GM12875 (cell line): ENCODE results near the gene SPPL2C.

Experiments
- H3K4me3 ChIP-seq: one replicate; pipeline ENCODE4 v1.5.1; 2011; ENCODE audit warnings: low read depth, low read length, control low read depth
- TF ChIP-seq, protein P1 (sequence below): IDR thresholded peaks from 2 replicates; pipeline ENCODE4 v1.5.1; 2011; ENCODE audit warnings: low read depth, mild to moderate bottlenecking, control low read depth, inconsistent platforms, low read length, moderate library complexity, borderline replicate concordance; ENCODE audit not compliant: insufficient read depth

SPPL2C gene

DNA sequence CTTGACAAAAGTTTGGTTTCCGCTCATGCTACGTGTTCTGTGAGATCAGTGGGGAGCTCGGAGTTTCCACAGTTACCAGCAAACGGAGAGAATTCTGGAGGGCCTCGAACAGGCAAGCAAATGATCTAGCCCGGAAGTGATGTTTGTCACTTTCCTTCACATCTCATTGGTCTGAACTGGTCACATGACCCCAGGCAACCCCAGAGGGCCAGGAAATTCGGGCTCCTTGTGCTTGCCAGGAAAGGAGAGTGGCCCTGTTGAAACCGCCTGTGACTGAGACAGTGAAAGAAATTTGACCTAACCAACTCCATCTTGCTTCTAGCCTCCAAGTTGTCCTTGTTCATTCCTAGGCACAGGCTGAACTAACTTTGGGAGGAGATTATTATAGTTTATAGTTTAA, 23.0 kb downstream of the SPPL2C start:
- TF ChIP-seq, protein P1, sequence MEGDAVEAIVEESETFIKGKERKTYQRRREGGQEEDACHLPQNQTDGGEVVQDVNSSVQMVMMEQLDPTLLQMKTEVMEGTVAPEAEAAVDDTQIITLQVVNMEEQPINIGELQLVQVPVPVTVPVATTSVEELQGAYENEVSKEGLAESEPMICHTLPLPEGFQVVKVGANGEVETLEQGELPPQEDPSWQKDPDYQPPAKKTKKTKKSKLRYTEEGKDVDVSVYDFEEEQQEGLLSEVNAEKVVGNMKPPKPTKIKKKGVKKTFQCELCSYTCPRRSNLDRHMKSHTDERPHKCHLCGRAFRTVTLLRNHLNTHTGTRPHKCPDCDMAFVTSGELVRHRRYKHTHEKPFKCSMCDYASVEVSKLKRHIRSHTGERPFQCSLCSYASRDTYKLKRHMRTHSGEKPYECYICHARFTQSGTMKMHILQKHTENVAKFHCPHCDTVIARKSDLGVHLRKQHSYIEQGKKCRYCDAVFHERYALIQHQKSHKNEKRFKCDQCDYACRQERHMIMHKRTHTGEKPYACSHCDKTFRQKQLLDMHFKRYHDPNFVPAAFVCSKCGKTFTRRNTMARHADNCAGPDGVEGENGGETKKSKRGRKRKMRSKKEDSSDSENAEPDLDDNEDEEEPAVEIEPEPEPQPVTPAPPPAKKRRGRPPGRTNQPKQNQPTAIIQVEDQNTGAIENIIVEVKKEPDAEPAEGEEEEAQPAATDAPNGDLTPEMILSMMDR: no peak
- no peak overlapping the region for H3K4me3 ChIP-seq

DNA sequence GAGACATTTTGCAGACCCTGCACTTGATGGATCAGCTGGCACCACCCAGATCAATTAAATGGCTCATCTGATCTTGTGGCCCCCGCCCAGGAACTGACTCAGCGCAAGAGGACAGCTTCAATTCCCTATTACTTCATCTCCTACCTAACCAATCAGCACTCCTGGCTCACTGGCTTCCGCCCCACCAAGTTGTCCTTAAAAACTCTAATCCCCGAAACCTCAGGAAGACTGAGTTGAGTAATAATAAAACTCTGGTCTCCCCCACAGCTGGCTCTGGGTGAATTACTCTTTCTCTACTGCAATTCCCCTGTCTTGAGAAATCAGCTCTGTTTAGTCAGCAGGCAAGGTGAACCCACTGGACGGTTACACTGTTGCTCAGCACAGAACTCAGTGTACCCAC, 23.6 kb downstream of the SPPL2C start:
- no peak overlapping the region for H3K4me3 ChIP-seq
- TF ChIP-seq, protein P1: no peak

DNA sequence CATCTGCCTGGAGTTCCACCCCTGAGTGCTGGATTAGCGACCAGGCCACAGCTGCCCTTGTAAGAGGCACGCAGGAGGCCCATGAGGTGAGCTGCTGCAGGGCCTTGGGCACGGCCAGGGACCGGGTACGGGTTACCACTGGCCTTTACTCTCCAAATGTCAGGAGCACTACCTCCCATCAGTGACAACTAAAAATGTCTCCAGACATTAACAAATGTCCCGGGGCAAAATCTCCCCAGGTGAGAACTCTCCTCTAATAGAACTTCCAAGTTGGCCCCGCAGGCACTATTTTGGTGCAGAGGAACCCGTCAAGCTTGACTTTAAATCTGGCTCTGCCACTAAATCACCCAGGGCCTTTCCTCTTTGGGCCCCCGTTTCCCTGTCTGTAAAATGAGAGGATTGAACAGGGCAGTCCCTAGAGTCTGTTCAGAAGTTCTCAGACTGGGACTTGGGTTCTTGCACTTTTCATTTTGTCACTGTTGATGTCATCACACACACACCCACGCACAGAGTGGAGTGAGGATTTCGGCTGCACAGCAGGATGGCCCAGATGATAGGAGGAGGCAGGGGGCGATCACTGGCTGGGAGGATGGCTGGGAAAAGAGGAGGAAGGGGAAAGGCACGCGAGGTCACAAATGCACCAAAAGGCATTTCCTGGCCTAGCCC, 25.1 kb downstream of the SPPL2C start:
- TF ChIP-seq, protein P1: no peak
- no peak overlapping the region for H3K4me3 ChIP-seq

DNA sequence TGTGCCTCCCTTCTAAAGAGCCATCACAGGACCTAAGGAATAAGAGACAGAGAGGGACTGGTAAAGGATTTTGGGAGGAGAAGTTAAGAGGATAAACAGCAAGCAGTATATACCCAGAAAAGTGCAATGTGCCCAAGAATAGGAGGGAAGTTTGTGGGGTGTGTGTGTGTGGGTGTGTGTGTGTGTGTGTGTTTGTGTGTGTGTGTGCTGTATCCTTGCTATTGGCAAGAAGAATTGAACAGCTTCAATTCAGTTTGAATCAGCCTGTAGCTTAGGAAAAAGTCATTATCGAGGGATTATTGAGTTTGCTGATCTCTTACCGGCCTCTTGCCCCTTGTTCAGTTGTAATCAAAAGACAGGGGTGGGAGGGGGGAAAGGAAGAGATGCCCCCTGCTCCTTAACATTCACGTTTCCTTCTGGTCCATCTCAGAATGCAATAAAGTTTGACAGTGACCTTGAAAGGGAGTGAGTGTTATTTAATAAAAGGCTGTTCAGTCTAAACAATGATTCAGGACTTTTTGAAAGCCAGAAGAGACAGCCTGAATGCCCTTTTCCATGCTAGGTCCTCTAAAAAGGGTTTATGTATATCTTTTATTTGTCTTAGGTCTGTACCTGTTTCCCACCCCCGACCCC, 25.8 kb downstream of the SPPL2C start:
- H3K4me3 ChIP-seq: no peak overlapping the region
- TF ChIP-seq, protein P1: no peak

DNA sequence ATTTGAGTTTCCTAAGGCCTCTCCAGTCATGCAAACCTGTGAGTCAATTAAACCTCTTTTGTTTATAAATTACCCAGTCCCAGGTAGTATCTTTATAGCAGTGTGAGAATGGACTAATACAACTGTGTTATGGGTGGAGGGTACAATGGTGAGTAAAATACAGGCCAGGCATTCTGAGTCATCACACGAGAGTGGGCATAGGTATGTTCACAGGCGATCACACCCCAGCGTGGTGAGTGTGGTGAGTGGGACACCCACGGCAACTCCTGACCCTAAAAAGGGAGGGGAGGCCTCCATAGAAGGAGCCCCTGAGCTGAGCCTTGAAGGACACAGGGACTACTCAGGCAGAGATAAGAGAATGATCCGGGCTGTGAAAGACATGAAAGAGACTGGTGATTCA, 27.0 kb downstream of the SPPL2C start:
- H3K4me3 ChIP-seq: no peak overlapping the region
- TF ChIP-seq, protein P1: no peak

DNA sequence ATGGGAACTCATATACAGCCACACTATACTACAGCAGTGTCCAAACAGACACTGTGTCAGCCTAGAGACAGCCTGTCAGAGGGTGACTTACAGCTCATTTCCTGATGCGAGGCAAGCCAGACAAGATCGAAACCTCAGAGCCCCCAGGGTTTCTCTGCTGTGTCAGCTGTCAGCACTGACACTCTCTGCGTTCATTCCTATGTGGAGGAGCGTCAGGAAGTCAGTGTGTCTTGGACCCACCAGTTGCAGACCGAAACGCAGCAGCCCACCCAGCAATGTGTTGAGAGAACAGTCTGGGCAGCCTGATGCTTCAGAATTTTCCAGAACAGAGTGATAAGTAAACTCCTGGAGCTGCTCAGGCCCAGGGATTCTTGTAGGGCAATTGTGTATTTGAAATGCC, 29.0 kb downstream of the SPPL2C start:
- TF ChIP-seq, protein P1: no peak
- H3K4me3 ChIP-seq: no peak overlapping the region

DNA sequence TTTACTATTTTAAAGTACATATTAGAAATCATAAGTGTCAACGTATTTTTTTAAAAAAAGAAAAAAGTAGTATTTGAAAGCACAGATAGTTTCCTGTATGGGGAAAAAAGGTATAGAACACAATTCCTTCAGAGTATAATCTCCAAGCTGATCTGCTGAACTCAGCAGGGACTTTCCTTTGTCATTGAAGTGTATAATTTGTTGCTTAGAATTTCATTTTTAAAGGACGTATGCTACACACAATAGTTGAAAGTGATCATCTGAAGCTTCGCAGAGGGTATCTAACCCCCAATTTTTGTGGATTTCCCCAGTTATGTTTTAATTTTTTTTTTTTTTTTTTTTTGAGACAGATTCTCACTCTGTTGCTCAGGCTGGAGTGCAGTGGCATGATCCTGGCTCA, 29.5 kb downstream of the SPPL2C start:
- H3K4me3 ChIP-seq: no peak overlapping the region
- TF ChIP-seq, protein P1: no peak
